Activated naive CD4-positive, alpha-beta T cell (primary cell): ENCODE measurements around the gene THAP3.
"Not testable (repeated sequence)": the region's sequence is repeated elsewhere in the genome, so short reads cannot be mapped to it uniquely, and the experiment has no call there.

Source experiments
- DNase-seq, 4 experiments: peaks; one replicate each; lab custom pipeline; 2025; lab: John Stamatoyannopoulos, UW

The THAP3 gene

GRCh38 chr1:6591222-6591621 is 33.4 kb upstream of the THAP3 start:
- no peak for DNase-seq

- no peak for DNase-seq
Measured at GRCh38 chr1:6591644-6592043, 33.0 kb upstream of the THAP3 start.

- DNase-seq = no peak
Measured at GRCh38 chr1:6592441-6592840, 32.2 kb upstream of the THAP3 start.

- no peak for DNase-seq
Measured at GRCh38 chr1:6592865-6593593, 31.6 kb upstream of the THAP3 start.

GRCh38 chr1:6593810-6594209 is 30.9 kb upstream of the THAP3 start:
- DNase-seq = no peak

GRCh38 chr1:6594977-6595740 is 29.5 kb upstream of the THAP3 start:
- no peak for DNase-seq

- no peak for DNase-seq
Measured at GRCh38 chr1:6596351-6596750, 28.3 kb upstream of the THAP3 start.

- DNase-seq = no peak
Measured at GRCh38 chr1:6596886-6597776, 27.5 kb upstream of the THAP3 start.

GRCh38 chr1:6597777-6598131 is 26.9 kb upstream of the THAP3 start:
- no peak for DNase-seq

GRCh38 chr1:6599141-6599975 is 25.3 kb upstream of the THAP3 start:
- DNase-seq = peak in 2 of 4 experiments; percentile 25 to 32

- not testable (repeated sequence) for DNase-seq
Measured at GRCh38 chr1:6599991-6600390, 24.7 kb upstream of the THAP3 start.

GRCh38 chr1:6600410-6601048 is 24.1 kb upstream of the THAP3 start:
- DNase-seq = no peak

GRCh38 chr1:6601049-6601922 is 23.4 kb upstream of the THAP3 start:
- DNase-seq = peak; percentile 33 to 56 (median 44)

- no peak for DNase-seq
Measured at GRCh38 chr1:6601923-6602668, 22.6 kb upstream of the THAP3 start.

GRCh38 chr1:6602669-6603237 is 21.9 kb upstream of the THAP3 start, which contains the start of gene KLHL21:
Gene KLHL21 (minus strand): TSS chr1:6602869. CDS start chr1:6602817, 52 bp downstream.
- DNase-seq = peak; percentile 54 to 88 (median 69)

GRCh38 chr1:6603238-6603914 is 21.3 kb upstream of the THAP3 start:
- peak in 2 of 4 experiments; percentile 27 to 55 for DNase-seq

GRCh38 chr1:6603915-6604558 is 20.6 kb upstream of the THAP3 start:
- DNase-seq = peak in 2 of 4 experiments; percentile 15 to 30
